NB4 (cell line): Measurements from ENCODE around the gene HJURP.
A peak's percentile ranks its signal among the peaks of the same experiment; 100 is the strongest.
"Not testable (repeated sequence)": the region's sequence is repeated elsewhere in the genome, so short reads cannot be mapped to it uniquely, and the experiment has no call there.

Experiments
- DNase-seq: peaks from one replicate; pipeline ENCODE4 v3.0.0; 2010; ENCODE audit warnings: low read depth
- H3K4me3 ChIP-seq: one replicate; pipeline ENCODE4 v1.5.1; 2011; ENCODE audit warnings: mild to moderate bottlenecking, low read depth, low read length, moderate library complexity
- MYC ChIP-seq: IDR thresholded peaks from 2 replicates; pipeline ENCODE4 v1.6.1; 2011; ENCODE audit warnings: low read depth, low read length
- POLR2A ChIP-seq: IDR thresholded peaks from 2 replicates; pipeline ENCODE4 v1.6.1; 2011; ENCODE audit warnings: mild to moderate bottlenecking; ENCODE audit not compliant: insufficient read length; ENCODE audit errors: extremely low read depth
- TF ChIP-seq, protein P1 (sequence below): IDR thresholded peaks from one replicate; pipeline ENCODE4 v1.5.1; 2012; ENCODE audit warnings: low read depth, low read length
- TF ChIP-seq, protein P2 (sequence below): IDR thresholded peaks from 2 replicates; pipeline ENCODE4 v1.6.1; 2011; ENCODE audit warnings: low read depth, low read length

The HJURP gene, protein sequence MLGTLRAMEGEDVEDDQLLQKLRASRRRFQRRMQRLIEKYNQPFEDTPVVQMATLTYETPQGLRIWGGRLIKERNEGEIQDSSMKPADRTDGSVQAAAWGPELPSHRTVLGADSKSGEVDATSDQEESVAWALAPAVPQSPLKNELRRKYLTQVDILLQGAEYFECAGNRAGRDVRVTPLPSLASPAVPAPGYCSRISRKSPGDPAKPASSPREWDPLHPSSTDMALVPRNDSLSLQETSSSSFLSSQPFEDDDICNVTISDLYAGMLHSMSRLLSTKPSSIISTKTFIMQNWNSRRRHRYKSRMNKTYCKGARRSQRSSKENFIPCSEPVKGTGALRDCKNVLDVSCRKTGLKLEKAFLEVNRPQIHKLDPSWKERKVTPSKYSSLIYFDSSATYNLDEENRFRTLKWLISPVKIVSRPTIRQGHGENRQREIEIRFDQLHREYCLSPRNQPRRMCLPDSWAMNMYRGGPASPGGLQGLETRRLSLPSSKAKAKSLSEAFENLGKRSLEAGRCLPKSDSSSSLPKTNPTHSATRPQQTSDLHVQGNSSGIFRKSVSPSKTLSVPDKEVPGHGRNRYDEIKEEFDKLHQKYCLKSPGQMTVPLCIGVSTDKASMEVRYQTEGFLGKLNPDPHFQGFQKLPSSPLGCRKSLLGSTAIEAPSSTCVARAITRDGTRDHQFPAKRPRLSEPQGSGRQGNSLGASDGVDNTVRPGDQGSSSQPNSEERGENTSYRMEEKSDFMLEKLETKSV

DNA sequence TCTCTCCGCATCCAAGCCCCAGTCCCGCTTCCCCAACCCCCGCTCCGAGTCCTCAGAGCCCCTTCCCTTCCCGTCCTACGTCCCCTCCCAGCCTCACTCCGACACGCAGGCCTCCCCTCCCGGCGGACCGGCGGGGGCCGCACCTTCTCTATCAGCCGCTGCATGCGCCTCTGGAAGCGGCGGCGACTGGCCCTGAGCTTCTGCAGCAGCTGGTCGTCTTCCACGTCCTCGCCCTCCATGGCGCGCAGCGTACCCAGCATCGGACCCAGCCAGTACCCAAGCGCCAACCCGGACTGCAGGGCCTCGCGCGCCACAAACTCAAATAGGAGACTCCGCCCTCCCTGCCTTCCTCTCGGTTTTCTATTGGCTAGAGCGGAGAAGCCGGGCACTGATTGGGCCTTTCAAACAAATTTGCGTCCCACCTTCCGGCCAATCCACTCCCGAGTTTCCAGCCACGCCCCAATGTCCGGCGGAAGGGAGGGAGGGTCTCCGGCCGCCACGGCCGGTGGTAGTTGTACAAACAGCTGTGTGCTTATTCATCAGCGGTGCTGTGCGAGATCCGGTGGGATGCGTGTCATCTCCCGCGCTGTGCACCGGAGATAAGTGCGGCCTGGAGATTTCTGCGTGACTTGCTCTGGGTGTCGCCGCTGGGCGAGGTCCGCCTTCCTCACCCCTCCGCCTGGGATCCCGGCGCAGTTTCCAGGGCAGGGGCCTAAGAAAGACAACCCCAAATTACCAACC, at the start of gene HJURP:
Gene HJURP, minus strand, starts transcription at position 295 of the 741 bp plus-strand sequence. Its CDS starts 35 bp downstream, at position 260.
- peak within 1 kb of the TSS; percentile 99 for H3K4me3 ChIP-seq
- TF ChIP-seq MYC (peak; percentile 60), POLR2A (peak; percentile 78)
- TF ChIP-seq, protein P1, sequence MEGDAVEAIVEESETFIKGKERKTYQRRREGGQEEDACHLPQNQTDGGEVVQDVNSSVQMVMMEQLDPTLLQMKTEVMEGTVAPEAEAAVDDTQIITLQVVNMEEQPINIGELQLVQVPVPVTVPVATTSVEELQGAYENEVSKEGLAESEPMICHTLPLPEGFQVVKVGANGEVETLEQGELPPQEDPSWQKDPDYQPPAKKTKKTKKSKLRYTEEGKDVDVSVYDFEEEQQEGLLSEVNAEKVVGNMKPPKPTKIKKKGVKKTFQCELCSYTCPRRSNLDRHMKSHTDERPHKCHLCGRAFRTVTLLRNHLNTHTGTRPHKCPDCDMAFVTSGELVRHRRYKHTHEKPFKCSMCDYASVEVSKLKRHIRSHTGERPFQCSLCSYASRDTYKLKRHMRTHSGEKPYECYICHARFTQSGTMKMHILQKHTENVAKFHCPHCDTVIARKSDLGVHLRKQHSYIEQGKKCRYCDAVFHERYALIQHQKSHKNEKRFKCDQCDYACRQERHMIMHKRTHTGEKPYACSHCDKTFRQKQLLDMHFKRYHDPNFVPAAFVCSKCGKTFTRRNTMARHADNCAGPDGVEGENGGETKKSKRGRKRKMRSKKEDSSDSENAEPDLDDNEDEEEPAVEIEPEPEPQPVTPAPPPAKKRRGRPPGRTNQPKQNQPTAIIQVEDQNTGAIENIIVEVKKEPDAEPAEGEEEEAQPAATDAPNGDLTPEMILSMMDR: no peak
- TF ChIP-seq, protein P2, sequence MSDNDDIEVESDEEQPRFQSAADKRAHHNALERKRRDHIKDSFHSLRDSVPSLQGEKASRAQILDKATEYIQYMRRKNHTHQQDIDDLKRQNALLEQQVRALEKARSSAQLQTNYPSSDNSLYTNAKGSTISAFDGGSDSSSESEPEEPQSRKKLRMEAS: peak; percentile 62; the same call in 1 of the 2 replicates
- peak; percentile 98 for DNase-seq

DNA sequence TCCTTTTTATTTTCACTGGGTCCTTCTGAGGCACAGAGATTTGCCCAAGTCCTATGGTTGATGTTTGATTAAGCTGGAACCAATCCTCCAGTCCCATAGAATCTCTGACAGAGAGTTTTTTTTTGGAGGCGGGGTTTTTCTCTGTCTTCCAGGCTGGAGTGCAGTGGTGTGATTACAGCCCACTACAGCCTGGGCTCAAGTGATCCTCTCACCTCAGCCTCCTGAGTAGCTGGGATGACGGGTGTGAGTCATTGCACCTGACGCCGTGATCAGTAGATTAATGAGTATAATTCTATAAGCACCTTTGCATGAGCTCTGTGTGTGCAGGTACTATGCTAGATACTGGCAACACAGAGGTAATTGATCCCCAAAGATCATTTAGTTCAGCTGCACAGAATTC, 47.5 kb upstream of the HJURP start:
- DNase-seq: no peak
- no peak overlapping the region for H3K4me3 ChIP-seq
- TF ChIP-seq, protein P2: no peak
- TF ChIP-seq MYC: no peak
- no peak for TF ChIP-seq POLR2A
- TF ChIP-seq, protein P1: no peak

DNA sequence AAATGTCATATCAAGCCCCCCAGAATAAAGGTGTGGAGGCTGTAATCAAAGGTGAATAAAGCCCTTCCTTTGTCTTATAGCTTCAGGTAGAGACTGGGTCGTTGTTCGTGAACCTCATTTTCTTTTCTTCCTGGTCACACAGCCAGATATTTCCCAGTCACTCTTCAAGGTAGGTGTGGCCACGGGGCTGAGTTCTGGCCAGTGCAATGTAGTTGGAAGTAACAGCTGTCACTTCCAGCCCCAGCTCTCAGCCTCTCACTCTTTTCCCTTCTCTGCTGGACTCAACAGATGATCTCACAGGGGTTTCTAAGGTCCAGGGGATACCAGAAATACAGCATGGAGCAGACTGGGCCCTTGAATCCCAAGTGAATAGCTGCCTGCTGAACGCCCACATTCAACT, 47.0 kb upstream of the HJURP start:
- no peak for DNase-seq
- TF ChIP-seq, protein P2: no peak
- TF ChIP-seq, protein P1: no peak
- no peak for TF ChIP-seq POLR2A
- no peak for TF ChIP-seq MYC

DNA sequence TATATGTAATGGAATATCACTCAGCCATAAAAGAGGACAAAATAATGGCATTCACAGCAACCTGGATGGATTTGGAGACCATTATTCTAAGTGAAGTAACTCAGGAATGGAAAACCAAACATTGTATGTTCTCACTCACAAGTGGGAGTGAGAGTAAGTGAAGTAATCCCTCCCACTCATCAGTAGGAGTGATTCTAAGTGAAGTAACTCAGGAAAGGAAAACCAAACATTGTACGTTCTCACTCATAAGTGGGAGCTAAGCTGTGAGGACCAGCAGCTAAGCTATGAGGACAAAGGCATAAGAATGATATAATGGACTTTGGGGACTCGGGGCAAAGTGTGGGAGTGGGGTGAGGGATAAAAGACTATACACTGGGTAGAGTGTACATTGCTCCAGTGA, 41.9 kb upstream of the HJURP start:
- DNase-seq, H3K4me3 ChIP-seq: not testable (repeated sequence)

More for the DNA sequence above, 47.0 kb upstream of the HJURP start:
- H3K4me3 ChIP-seq: no peak overlapping the region

DNA sequence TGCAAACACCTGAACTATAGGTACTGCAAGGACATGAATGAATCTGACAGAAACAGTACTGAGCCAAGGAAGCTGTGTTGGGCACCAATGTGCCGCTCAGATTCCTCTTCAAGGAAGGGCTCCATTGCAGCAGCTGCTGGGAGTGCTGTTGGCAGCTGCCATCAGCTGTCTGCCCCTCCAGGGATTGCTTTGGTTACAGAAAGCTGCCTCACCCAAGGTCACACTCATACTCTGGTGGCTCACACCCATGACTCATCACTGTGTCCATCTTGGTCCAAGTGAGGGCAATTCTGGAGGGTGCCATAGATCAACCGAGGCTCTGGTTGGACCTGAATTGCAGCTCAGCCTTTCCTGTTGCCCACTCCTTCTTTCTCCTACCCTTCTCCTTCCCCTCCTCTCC, 38.5 kb upstream of the HJURP start:
- no peak for TF ChIP-seq POLR2A
- TF ChIP-seq, protein P2: no peak
- TF ChIP-seq, protein P1: no peak
- TF ChIP-seq MYC: no peak
- no peak overlapping the region for H3K4me3 ChIP-seq
- no peak for DNase-seq
